ENCODE results near the gene OVCA2. TPM values are rescaled to one million over a fixed set of nuclear protein-coding genes. Genes with fewer than 3 reads are reported as not detected.

The OVCA2 gene
- total RNA-seq, 4 donors from 2014 or later, result 5.4 to 73.3 (median 36.9) TPM

- Histone ChIP-seq H3K27me3 (peaks cover 4% of the 10 kb centered on the region), H3K4me3 (no peak overlapping the region), H3K36me3 (no peaks in the 10 kb centered on the region), H3K4me1 (peaks cover 20 to 39% (median 30%) of the 10 kb centered on the region in 4 donors), H3K27ac (no peak overlapping the region), H3K9me3 (no peaks in the 10 kb centered on the region)
- intact Hi-C loops (cut with DNase I; ENCODE audit: low total_unique reads), result no loop called here
- DNase-seq, result no peak
- TF ChIP-seq EP300 (IDR thresholded peaks at IDR 0.05; ENCODE audit: low read depth) (no peak), POLR2AphosphoS5 (IDR thresholded peaks at IDR 0.05) (no peak), CTCF (IDR thresholded peaks at IDR 0.05) (no peak), POLR2A (IDR thresholded peaks at IDR 0.05) (no peak)
- 82 to 84% methylated on average over 4 to 14 of the region's 14 CpGs for WGBS, 2 donors (ENCODE audit: low coverage in 1 of 2)
- in situ Hi-C loops (cut with MboI; ENCODE audit: low pct_ligation_motif_present in 1 of 4, low pct_unique_long_range_greater_than_20kb in 1 of 4, low sequenced_read_pairs in 3 of 4), result no loop called here
Observed at GRCh38 chr17:1995907-1996799, 45.7 kb upstream of the OVCA2 start.

- in situ Hi-C loops (cut with MboI; ENCODE audit: low pct_ligation_motif_present in 1 of 4, low pct_unique_long_range_greater_than_20kb in 1 of 4, low sequenced_read_pairs in 3 of 4), result no loop called here
- DNase-seq, result no peak
- Histone ChIP-seq H3K4me1 (peaks cover 20 to 39% (median 30%) of the 10 kb centered on the region in 4 donors), H3K36me3 (no peaks in the 10 kb centered on the region), H3K27me3 (peaks cover 4% of the 10 kb centered on the region), H3K27ac (peak overlapping the region in 1 of 4 donors; percentile 78), H3K4me3 (no peak overlapping the region), H3K9me3 (no peaks in the 10 kb centered on the region)
- 87% methylated on average over 5 to 9 of the region's 9 CpGs for WGBS, 2 donors (ENCODE audit: low coverage in 1 of 2)
- TF ChIP-seq POLR2A (IDR thresholded peaks at IDR 0.05) (no peak), POLR2AphosphoS5 (IDR thresholded peaks at IDR 0.05) (no peak), CTCF (IDR thresholded peaks at IDR 0.05) (no peak), EP300 (IDR thresholded peaks at IDR 0.05; ENCODE audit: low read depth) (no peak)
- intact Hi-C loops (cut with DNase I; ENCODE audit: low total_unique reads), result no loop called here
Observed at GRCh38 chr17:1996800-1997288, 45.0 kb upstream of the OVCA2 start.

GRCh38 chr17:1997289-1997926 is 44.4 kb upstream of the OVCA2 start:
- peak; percentile 20 for DNase-seq
- intact Hi-C loops (cut with DNase I; ENCODE audit: low total_unique reads), result no loop called here
- no peaks in the 10 kb centered on the region for H3K36me3 ChIP-seq
- H3K27ac ChIP-seq, result peak overlapping the region; percentile 54 to 85 (median 68)
- H3K27me3 ChIP-seq, result peaks cover 4% of the 10 kb centered on the region
- 36 to 38% methylated on average over 5 to 18 of the region's 22 CpGs for WGBS, 2 donors (ENCODE audit: low coverage in 1 of 2)
- in situ Hi-C loops (cut with MboI; ENCODE audit: low pct_ligation_motif_present in 1 of 4, low pct_unique_long_range_greater_than_20kb in 1 of 4, low sequenced_read_pairs in 3 of 4), result no loop called here
- TF ChIP-seq EP300 (IDR thresholded peaks at IDR 0.05; ENCODE audit: low read depth), result no peak
- TF ChIP-seq POLR2A (IDR thresholded peaks at IDR 0.05), result no peak
- H3K4me3 ChIP-seq, result peak overlapping the region; percentile 45 to 61 (median 53)
- H3K4me1 ChIP-seq, result peaks cover 20 to 39% (median 30%) of the 10 kb centered on the region in 4 donors
- H3K9me3 ChIP-seq, result no peaks in the 10 kb centered on the region

GRCh38 chr17:1997927-1998742 is 43.7 kb upstream of the OVCA2 start:
- Histone ChIP-seq H3K4me3 (peak overlapping the region; percentile 45 to 61 (median 53)), H3K27me3 (peaks cover 4% of the 10 kb centered on the region), H3K27ac (peak overlapping the region; percentile 54 to 85 (median 68)), H3K9me3 (no peaks in the 10 kb centered on the region), H3K36me3 (no peaks in the 10 kb centered on the region), H3K4me1 (peaks cover 20 to 39% (median 30%) of the 10 kb centered on the region in 4 donors)
- intact Hi-C loops (cut with DNase I; ENCODE audit: low total_unique reads), result no loop called here
- TF ChIP-seq EP300 (IDR thresholded peaks at IDR 0.05; ENCODE audit: low read depth) (no peak), POLR2AphosphoS5 (IDR thresholded peaks at IDR 0.05) (no peak), CTCF (IDR thresholded peaks at IDR 0.05) (no peak), POLR2A (IDR thresholded peaks at IDR 0.05) (no peak)
- in situ Hi-C loops (cut with MboI; ENCODE audit: low pct_ligation_motif_present in 1 of 4, low pct_unique_long_range_greater_than_20kb in 1 of 4, low sequenced_read_pairs in 3 of 4), result no loop called here
- DNase-seq, result peak; percentile 83
- WGBS, 2 donors (ENCODE audit: low coverage in 1 of 2), result 9% methylated on average over 25 of the region's 92 CpGs; no CpG with 5 or more reads in 1 of the 2 donors

Data from transverse colon (tissue), 4 donors.